Dermis microvascular lymphatic vessel endothelial cell (primary cell): ENCODE data around the gene SLC2A6. TPM values are rescaled to one million over a fixed set of nuclear protein-coding genes. Genes with fewer than 3 reads are reported as not detected.

Source experiments
- DNase-seq, 2 donors: peaks; one replicate each; pipeline versions ENCODE4 v3.0.0 to v3.0.0-alpha.2; 2010; ENCODE audit warnings: low read depth in 2 of 2
- total RNA-seq: library from RNA; depleted of rRNA; stranded (reverse); fragments of >200 nt; gene quantifications from 2 replicates; pipeline ENCODE4 v1.2.1, GENCODE V29; 2014

The SLC2A6 gene
- total RNA-seq: 19.7 and 24.4 TPM in 2 replicates

GRCh38 chr9:133478851-133479711 is at the start of gene SLC2A6:
Gene SLC2A6, minus strand, starts transcription at chr9:133479099. Its CDS starts 40 bp downstream, at chr9:133479059.
- DNase-seq: peak in 1 of 2 donors; percentile 86

- DNase-seq: no peak
Measured at GRCh38 chr9:133528001-133528875, 49.3 kb upstream of the SLC2A6 start.

GRCh38 chr9:133527444-133527920 is 48.6 kb upstream of the SLC2A6 start:
- DNase-seq: no peak

- no peak for DNase-seq
Measured at GRCh38 chr9:133526721-133527321, 47.9 kb upstream of the SLC2A6 start.

GRCh38 chr9:133525677-133526076 is 46.8 kb upstream of the SLC2A6 start:
- DNase-seq: no peak

- DNase-seq: no peak
Measured at GRCh38 chr9:133524679-133525228, 45.9 kb upstream of the SLC2A6 start, which contains the start of gene MYMK. Gene MYMK, minus strand, starts transcription at chr9:133524959. Its CDS starts 115 bp downstream, at chr9:133524844.

GRCh38 chr9:133524146-133524545 is 45.2 kb upstream of the SLC2A6 start:
- no peak for DNase-seq

GRCh38 chr9:133523106-133523505 is 44.2 kb upstream of the SLC2A6 start:
- no peak for DNase-seq

- no peak for DNase-seq
Measured at GRCh38 chr9:133522073-133522910, 43.4 kb upstream of the SLC2A6 start.

GRCh38 chr9:133521122-133522072 is 42.5 kb upstream of the SLC2A6 start:
- DNase-seq: no peak

GRCh38 chr9:133520121-133520835 is 41.4 kb upstream of the SLC2A6 start:
- DNase-seq: no peak

GRCh38 chr9:133519693-133520092 is 40.8 kb upstream of the SLC2A6 start:
- DNase-seq: no peak

GRCh38 chr9:133518706-133519449 is 40.0 kb upstream of the SLC2A6 start:
- DNase-seq: no peak

- no peak for DNase-seq
Measured at GRCh38 chr9:133518200-133518599, 39.3 kb upstream of the SLC2A6 start.

- DNase-seq: no peak
Measured at GRCh38 chr9:133517711-133518110, 38.8 kb upstream of the SLC2A6 start.

- no peak for DNase-seq
Measured at GRCh38 chr9:133516961-133517350, 38.1 kb upstream of the SLC2A6 start.

- no peak for DNase-seq
Measured at GRCh38 chr9:133516256-133516960, 37.5 kb upstream of the SLC2A6 start.
